Measurements from ENCODE around the gene PRKCI.

- TF ChIP-seq CTCF (conservative IDR thresholded peaks at IDR 0.05; ENCODE audit: low read length) (no peak), EZH2phosphoT487 (IDR thresholded peaks at IDR 0.05; ENCODE audit: borderline replicate concordance) (no peak)
Measured at GRCh38 chr3:170179432-170179831, 42.8 kb upstream of the PRKCI start.
